Posterior cingulate gyrus (tissue), 11 donors: Measurements from ENCODE around the gene KCNIP4.
A peak's percentile ranks its signal among the peaks of the same experiment; 100 is the strongest.

Experiments used
- DNase-seq, 10 donors: peaks; one replicate each; pipeline versions ENCODE4 v3.0.0 to v3.0.0-alpha.2; 2020 to 2021; ENCODE audit warnings: mixed read lengths in 3 of 10
- intact Hi-C: fragments of 100-400 bp; cut with DNase I; formaldehyde crosslinking; loops from one replicate; pipeline ENCODE4 v1.15.1; 2023

Gene KCNIP4

DNA sequence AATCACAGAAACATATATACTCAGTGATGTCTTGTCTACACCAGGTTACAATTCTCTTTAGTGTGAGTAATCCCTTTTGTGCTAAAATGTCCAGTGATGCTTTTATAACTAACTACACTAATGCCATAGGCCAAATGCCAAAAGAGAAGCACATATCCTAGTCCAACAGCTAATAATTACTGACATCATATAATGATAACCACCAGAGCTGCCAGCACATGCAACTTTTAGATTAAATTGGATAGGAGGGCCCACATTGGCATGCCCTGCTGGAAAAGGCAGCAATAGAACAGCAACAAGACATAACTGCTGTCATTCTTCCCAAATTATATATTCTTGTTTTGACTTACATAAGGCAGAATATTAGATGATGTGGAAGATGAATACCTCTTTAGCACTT, 238.8 kb downstream of the KCNIP4 start:
- DNase-seq: no peak
- intact Hi-C loops: no loop called here

DNA sequence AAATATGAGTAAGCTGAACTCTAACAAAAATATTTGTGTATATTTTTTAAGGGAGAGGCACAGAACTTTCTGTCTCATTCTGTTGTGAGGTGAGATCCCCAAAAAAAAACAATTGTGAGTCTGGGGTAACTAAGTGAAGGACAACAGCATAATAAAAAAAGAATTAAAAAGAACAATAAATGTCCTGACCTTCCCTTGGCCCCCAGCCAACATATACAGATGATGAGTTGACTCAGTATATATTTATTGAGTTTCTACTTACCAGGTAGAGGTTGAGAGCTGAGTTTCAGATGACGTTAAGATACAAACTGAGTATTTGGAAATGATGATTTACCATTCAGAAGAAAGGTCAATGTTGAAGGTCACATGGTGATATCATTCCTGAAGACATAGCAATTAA, 239.5 kb downstream of the KCNIP4 start:
- DNase-seq: no peak
- intact Hi-C loops: no loop called here

DNA sequence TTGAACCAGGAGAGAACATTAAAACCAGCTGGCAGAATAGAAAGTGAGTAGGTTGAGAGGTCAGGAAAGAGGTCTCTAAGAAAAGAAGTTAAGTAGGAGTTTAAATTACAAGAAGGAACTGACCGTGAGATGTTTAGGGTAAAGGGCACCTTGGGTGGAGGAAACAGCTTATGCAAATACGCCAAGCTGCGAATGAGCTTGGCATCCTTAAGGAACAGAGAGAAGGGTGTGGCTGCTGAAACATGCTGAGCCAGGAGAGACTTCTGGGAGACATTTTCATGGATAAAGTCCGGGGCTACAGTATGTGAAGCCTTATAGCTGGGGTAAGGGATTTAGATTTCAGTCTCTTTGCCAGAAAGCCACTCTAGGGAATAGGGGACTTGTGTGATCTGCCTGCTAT, 249.1 kb downstream of the KCNIP4 start:
- DNase-seq: no peak
- intact Hi-C loops: no loop called here

DNA sequence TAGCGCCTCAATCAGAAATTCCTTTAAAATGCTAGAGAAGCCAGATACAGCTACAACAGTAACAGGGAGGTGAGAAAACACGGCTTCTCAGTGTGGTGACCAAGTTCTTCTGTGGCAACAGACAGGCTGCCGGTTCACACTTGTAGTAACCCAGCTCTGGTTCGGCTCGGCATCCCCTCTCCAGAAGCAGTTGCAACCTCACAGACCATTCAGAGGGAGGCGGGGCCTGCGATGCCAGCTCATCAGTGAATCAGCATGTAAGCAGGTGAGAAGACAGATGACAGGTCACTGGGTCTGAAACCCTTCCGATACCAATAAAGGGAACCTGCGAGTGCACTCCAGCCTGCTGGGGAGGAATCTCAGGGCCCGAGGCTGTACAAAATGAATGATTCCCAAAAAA, 251.0 kb downstream of the KCNIP4 start:
- intact Hi-C loops: no loop called here

DNA sequence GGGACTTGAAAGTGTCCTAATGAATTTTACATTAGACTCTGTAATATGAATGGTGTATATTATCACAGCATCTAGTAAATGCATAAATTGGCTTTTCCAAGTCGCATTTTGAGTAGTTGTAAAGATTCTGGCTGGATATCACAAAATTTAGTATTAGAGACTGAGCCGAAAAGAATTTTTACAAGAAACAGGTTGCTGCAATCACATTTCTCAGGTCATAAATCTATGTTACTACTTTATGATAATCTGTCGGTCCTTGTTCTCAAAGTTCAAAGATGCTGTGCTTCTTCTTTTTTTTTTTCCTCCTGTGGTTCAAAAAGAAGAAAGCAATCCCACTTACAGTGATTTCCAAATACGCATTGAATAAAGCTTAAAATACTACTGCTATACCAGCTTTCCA, 253.4 kb downstream of the KCNIP4 start:
- intact Hi-C loops: no loop called here
- no peak for DNase-seq

More for the DNA sequence above, 251.0 kb downstream of the KCNIP4 start:
- peak in 5 of 10 donors; percentile 9 to 82 (median 30) for DNase-seq

DNA sequence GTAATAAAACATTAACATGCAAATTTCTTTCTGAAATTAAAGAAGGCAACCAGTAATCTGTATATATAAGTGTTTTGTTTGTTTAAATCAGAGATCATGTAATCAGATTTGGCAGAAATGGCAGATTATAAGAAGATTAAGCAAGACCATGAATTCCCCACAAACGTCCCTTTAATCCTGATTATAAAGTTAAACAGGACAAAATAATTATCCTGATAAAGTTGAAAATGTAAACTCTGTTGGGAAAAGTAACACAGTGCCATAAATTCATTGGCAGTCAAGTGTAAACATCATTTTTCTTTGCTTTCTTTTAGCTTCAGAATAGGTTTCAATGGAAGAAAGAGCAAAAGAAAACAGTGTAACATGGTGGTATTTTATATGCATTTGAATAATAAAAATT, 256.3 kb downstream of the KCNIP4 start:
- DNase-seq: no peak
- intact Hi-C loops: no loop called here

DNA sequence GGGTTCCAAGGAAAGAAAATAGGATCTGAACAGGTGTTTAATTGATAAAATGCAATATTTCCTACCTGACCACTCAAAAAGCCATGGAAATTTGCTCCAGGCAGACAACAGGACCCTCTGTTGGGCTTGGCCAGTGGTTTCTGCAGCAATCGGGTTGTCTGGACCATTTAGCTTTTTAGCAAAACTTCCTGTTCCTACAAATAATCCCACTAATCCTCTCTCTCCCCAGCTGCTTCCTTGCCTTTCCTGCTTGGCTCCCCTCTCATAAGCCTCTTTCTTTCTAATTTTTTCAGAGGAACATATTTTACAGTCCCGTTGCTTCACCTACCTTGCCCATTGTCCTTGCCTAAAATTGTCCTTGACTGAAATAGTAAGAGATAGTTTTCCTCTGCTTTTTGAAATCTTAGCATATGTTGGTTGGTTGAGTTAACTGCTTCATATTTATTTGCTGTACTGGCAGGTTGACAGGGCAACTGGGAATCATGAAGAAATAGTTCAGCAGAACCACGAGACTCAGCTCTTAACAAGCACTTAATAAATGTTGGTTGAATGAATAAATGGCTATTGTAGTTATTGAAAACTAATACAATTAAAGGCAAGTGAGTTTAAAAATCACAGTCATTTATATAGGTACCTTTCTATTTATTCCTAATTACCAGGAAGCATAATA, 259.8 kb downstream of the KCNIP4 start:
- intact Hi-C loops: no loop called here
- no peak for DNase-seq

DNA sequence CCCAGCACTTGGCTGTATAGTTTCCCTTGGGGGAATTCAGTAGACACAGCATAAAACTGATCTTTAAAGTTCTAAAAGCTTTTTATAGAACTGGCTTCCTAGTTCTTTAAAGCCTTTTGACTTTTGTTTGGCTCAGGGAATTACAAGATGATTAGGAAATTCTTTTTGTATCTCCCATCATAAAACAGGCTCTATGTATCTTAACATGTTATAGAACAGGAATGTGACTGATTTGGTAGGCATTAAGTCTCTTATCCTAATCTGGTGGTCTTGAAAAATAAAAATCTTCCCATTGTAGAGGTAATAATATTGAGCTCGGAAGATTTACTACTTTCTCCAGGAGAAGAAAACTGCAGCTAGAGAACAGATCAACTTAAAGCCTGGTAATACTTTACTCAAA, 262.7 kb downstream of the KCNIP4 start:
- intact Hi-C loops: no loop called here
- no peak for DNase-seq

DNA sequence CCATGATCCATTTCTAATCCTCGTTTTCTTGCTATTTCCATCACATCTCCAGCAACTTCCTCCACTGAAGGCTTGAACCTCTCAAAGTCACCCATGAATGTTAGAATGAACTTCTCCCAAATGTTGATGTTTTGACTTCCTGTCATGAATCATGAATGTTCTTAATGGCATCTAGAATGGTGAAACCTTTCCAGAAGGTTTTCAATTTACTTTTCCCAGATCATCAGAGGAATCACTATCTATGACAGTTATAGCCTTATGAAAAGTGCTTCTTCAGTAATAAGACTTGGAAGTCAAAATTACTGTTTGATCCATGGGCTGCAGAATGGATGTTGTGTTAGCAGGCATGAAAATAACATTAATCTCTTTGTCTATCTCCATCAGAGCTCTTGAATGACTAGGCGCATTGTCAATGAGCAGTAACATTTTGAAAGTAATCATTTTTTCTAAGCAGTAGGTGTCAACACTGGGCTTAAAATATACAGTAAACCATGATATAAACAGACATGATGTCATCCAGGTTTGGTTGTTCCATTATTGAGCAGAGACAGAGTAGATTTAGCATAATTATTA, 268.2 kb downstream of the KCNIP4 start:
- no peak for DNase-seq
- intact Hi-C loops: no loop called here

DNA sequence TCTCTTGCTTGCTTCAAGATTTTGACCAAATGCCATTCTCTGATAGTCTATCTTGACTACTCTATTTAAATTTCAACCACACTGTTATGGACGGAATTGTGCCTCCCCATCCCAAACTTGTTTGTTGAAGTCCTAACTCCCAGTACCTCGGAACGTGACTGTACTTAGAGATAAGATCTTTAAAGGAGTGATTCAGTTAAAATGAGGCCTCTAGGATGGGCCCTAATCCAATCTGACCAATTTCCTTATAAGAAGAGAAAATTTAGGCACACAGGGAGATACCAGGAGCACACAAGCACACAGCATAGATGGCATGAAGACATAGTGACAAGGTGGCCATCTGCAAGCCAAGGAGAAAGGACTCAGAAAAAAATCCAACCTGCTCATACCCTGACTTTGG, 269.9 kb downstream of the KCNIP4 start:
- intact Hi-C loops: no loop called here
- no peak for DNase-seq

DNA sequence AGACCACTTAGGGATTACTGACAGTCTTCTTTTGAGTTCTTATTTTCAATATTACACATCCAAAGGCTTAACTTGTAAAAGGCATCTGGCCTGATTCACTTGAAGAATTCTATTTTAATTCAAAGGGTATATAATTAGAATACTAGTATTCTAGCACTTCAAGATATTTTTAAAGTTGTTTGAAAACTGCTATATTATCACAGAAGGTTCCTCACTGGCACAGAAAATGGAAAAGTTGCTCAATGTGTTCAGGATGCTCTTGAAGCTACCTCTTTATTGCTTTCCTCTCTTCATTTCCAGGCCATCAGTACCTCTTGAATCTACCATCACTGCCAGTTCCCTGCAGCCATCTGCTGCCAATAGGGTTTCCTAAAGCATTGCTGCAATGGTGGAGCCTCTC, 271.4 kb downstream of the KCNIP4 start:
- intact Hi-C loops: no loop called here
- DNase-seq: peak in 1 of 10 donors; percentile 33

DNA sequence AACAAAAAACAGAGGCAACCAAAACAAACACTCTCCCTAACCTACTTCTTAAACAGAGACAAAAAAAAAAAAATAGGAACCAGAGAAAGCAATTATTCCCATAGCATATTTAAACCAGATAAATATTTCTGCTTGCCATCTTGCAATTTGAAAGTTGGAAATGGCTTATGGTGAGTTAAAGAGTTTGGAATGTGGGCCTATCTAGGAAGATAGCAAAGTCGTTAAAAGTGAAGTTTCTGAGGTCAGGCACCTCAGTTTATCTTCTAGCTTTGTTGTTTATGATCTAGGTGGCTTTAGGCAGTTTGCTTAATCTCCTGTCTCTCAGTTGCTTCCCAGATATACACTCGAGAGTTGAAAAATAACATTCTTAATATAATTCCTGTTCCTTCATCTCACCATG, 284.2 kb downstream of the KCNIP4 start:
- intact Hi-C loops: no loop called here
- DNase-seq: no peak

DNA sequence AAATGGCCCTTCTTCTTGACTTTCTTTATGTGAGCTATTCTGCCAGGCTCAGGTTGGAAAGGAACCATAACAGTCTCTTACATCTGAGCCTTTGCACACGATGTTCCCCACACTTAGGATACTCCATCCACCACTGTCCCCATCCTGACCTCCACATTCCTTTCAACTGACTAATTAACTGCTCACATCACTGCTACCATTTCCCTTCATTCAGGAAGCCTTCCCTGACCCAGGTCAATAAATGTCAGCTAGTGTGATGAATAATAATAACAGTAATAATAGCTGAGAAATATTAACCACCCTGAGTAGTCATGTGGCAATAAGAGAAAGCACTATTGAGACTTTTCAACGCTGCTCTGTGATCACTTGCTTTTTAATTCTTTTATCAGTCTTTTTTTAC, 291.7 kb downstream of the KCNIP4 start:
- DNase-seq: no peak
- intact Hi-C loops: no loop called here

DNA sequence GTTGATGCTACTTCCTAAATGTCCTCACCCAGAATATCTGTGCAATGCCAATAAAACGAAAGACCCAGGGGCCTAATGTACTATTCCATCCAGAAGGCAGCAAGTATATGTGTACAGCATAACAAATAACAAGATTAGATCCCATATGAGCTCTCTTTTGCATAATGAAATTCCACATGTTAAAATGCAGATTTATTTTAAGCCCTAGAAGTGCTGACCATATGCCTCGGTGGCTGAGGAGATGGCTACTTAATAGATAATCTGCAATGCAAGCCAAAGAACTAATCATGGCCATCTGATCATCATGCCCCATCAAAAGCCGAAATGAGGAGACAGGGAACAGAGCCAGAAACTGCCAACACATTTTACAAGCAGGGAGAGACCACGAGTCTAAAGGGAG, 293.5 kb downstream of the KCNIP4 start:
- intact Hi-C loops: no loop called here
- DNase-seq: no peak

DNA sequence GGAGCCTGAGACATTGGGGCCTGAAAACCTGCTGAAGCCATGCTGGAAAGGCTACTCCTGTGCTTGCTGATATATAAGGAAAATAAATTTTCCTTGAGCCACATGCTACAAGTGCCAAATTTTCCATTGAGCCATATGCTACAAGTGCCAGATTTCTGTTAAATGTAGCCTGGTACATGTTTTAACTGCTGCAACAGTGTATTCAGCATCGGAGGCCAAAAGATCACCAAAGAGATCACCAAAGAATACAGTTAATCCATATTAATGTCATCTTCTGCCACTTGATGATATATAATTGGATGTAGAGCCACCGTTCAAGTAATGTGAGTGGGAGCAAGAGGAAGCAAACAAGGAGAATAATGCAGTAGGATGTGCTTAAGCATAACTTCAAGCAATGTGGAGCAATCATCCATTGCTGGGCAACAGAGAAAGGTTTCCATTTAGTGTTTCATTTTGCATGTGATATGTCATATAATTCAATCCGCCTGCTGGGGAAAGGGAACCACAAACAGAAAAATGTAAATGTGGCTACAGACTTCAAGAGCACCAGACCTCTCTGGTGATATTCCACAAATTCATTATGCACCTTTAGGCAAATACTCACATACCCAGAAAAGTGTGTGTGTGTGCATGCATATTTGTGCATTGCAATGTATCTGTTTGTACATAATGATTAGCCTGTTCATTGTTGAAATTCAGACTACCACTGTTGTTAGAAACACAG, 295.9 kb downstream of the KCNIP4 start:
- no peak for DNase-seq
- intact Hi-C loops: no loop called here

DNA sequence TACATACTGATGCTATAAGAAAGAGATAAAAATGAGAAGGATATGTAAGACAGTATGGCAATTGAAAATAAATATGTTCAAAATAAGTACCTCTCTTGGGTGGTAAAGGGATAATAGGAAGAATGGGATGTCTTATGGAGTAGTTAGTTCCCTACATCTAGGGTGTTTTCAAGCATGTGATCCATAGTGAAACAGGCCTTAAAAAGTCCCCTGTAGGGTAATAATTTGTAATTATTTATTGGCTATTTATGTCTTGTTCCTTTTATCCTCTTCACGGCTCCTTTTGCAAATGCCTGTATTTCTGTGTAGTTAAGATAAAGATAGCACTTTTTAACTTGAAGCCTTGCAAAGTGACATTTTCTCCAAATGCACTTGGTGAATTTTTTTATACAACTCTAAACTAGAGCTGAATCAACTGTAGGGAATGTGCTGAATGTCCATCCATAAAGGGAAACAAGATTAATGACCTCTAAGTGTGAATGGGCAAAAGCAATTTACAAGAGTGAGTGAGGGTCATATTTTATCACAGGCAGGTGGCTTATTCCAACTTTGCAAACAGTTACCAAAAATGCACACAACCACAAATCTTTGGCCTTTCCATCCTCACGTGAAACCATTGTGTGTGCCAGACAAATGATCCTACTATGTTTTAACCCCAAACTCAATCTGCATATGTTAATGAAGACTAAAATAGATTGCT, 299.0 kb downstream of the KCNIP4 start:
- no peak for DNase-seq
- intact Hi-C loops: no loop called here

DNA sequence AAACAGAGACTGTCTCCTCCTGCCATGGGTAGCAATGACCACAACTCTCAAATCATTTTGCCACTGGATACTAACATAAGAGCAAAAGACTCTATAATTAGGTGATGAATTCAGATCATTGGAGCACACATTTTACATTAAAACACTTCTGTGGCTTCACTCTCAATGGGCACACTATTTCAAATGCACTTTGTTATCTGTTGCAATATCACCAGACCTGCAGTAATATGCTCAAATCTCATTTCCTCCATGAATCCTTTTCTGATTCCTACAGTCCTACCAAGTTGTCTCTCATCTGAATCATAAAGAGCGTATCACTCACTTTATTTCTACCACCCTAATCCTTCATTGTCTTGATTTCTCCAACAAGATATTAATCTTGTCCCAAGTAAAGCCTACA, 302.8 kb downstream of the KCNIP4 start:
- intact Hi-C loops: no loop called here
- no peak for DNase-seq

DNA sequence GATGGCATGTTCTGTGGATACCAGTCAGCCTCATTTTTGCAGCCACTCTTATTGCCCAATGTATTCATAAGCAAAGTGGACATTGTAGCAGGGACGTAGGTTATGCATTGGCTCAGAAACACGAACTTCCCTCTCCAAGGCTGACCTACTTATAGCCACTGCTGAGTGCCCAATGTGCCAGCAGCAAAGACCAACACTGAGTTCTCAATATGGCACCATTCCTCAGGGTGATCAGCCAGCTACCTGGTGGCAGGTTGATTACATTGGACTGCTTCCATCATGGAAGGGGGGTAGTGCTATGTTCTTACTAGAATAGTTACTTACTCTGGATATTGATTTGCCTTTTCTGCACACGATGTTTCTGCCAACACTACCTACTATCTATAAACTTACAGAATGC, 306.9 kb downstream of the KCNIP4 start:
- no peak for DNase-seq
- intact Hi-C loops: no loop called here

DNA sequence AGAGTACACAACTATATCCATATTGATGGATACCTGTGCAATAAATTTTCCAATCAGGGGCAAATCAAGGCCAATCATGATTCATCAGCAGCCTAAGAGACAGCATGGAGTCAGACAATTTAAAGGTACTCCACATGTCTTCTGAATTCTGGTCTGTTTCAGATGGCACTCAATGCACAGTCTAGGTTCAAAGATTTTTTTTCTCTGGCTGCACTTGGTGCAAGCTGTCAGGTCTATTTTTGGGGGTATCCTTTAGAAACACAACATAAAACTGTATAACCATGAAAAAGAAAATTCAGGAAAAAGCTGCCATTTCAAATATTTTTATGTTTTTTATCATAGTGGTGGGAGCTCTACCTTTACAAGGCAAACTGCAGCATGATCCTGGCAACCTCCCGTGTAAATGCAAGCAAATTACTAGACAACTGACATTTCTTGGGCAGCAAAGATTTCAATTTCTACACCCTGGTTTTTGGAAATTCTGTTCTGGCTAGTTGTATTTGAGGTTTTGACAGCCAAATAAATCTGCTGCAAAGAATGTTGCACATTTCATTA, 310.3 kb downstream of the KCNIP4 start:
- no peak for DNase-seq
- intact Hi-C loops: no loop called here

DNA sequence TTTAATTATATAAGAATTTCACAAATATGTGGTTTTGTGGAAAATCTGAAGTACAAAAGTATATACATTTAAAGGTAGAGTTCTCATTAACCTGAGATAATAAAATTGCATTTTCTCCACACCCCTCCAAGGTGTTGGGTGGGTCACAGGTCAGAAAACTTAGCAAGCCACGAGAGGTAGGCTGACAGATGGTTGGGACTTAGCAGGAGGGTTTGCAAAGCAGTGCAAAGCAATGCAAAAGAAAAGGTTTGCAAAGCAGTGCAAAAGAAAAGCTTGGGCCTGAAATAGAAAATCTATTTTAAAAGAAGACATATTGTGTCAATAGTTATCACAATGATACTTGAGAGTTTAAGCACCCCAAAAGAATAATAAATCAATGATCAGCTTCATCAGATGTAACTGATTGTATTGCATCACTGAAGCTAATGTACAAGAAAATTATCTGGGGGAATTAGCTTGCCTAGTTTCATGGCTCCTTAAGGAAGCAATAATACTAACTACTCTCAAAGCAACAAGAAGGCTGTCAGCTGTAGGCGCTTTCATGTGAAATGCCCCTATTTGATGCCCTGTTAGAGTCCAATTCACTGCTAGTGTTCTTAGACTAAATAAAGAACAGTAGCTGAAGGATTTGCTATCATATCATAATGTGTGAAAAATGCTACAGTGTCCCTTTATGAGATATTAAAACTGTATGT, 319.5 kb downstream of the KCNIP4 start:
- intact Hi-C loops: no loop called here
- no peak for DNase-seq
